HepG2 (cell line): ENCODE results near the gene SLC22A31. TPM values are rescaled to one million over a fixed set of nuclear protein-coding genes. Genes with fewer than 3 reads are reported as not detected.

Experiments
- ATAC-seq: fragments of 200-7000 bp; cut with Tn5 transposase; 3 replicates; pipeline ENCODE4 v1.9.1; 2020; ENCODE audit warnings: mild to moderate bottlenecking, moderate library complexity
- BruUV-seq: library from RNA; stranded (reverse); fragments of 400-500 nt; replicated peaks from 2 replicates; lab custom pipeline; 2021; lab: Mats Ljungman, UMichigan
- CTCF ChIA-PET: fragments of 300-600 bp; formaldehyde crosslinking; extraction: SDS; loops from one replicate; lab custom pipeline; 2021; ENCODE audit warnings: low total read pairs, inconsistent platforms, low intra/inter-chr PET ratio; lab: Yijun Ruan, JAX
- POLR2A ChIA-PET: fragments of 350-600 bp; sonication (Branson Sonifier 250); formaldehyde crosslinking; loops from one replicate; lab custom pipeline; 2020; ENCODE audit warnings: antibody characterized with exemption, inconsistent platforms; lab: Yijun Ruan, JAX
- DNase-seq: peaks from one replicate; pipeline ENCODE4 v3.0.0-alpha.2; 2015; ENCODE audit warnings: low spot score
- FAIRE-seq: peaks from 3 replicates; lab custom pipeline; 2011; peaks lifted over from hg19 to GRCh38; lab: Jason Lieb, UNC
- H2AFZ ChIP-seq: one replicate; pipeline ENCODE4 v1.6.1; 2011; ENCODE audit warnings: low read length, inconsistent platforms
- H3K27ac ChIP-seq: fragments of 300-600 bp; 3 replicates; pipeline ENCODE4 v1.8.0; 2011; ENCODE audit warnings: mixed run types, mild to moderate bottlenecking, mixed read lengths, low read length, inconsistent platforms; ENCODE audit not compliant: insufficient read depth; ENCODE audit errors: extremely low read length
- H3K27me3 ChIP-seq, 2 experiments: fragments of 200-600 bp in 1 of 2; 2 replicates in 1 of 2; 3 replicates in 1 of 2; pipeline versions ENCODE4 v1.6.0 to v1.8.0; 2011; ENCODE audit warnings: low read length in 2 of 2, mild to moderate bottlenecking in 2 of 2, moderate library complexity in 2 of 2, inconsistent platforms in 1 of 2; ENCODE audit not compliant: insufficient read depth in 2 of 2, control insufficient read depth in 1 of 2
- H3K36me3 ChIP-seq, 2 experiments: fragments of 200-600 bp in 1 of 2; replicated peaks in 1 of 2; 2 replicates in 1 of 2; 3 replicates in 1 of 2; pipeline versions ENCODE4 v1.5.1 to v1.8.0; 2011; ENCODE audit warnings: low read length in 2 of 2, inconsistent platforms in 1 of 2; ENCODE audit not compliant: insufficient read depth in 2 of 2, control insufficient read depth in 1 of 2
- H3K4me1 ChIP-seq: 2 replicates; pipeline ENCODE4 v1.5.1; 2012; ENCODE audit warnings: low read length, inconsistent platforms; ENCODE audit not compliant: insufficient read depth
- H3K4me2 ChIP-seq: 2 replicates; pipeline ENCODE4 v1.6.0; 2011; ENCODE audit warnings: low read depth, low read length, inconsistent platforms
- H3K4me3 ChIP-seq, 3 experiments: fragments of 200-600 bp in 1 of 3; sonication (generic), shearing (Covaris generic) in 1 of 3; replicated peaks in 1 of 3; 2 replicates each; pipeline ENCODE4 v1.5.1; 2011 to 2016; ENCODE audit warnings: low read length in 3 of 3, inconsistent platforms in 2 of 3, low read depth in 2 of 3, mild to moderate bottlenecking in 2 of 3, control low read depth in 1 of 3, mixed read lengths in 1 of 3; ENCODE audit not compliant: insufficient read depth in 1 of 3
- H3K79me2 ChIP-seq: one replicate; pipeline ENCODE4 v1.6.1; 2011; ENCODE audit warnings: low read length, inconsistent platforms; ENCODE audit not compliant: insufficient read depth
- H3K9ac ChIP-seq: 2 replicates; pipeline ENCODE4 v1.6.0; 2011; ENCODE audit warnings: mild to moderate bottlenecking, low read depth, low read length, inconsistent platforms; ENCODE audit not compliant: insufficient read depth
- H3K9me3 ChIP-seq: 2 replicates; pipeline ENCODE4 v1.5.1; 2012; ENCODE audit warnings: mild to moderate bottlenecking, low read length
- H4K20me1 ChIP-seq: 2 replicates; pipeline ENCODE4 v1.6.0; 2011; ENCODE audit warnings: inconsistent platforms, mild to moderate bottlenecking, low read length, moderate library complexity; ENCODE audit not compliant: insufficient read depth
- DZIP1 ChIP-seq: sonication (generic); formaldehyde crosslinking; IDR thresholded peaks from 2 replicates; pipeline ENCODE4 v1.5.0; 2020; ENCODE audit warnings: mild to moderate bottlenecking, missing genetic modification reagents
- FLYWCH1 ChIP-seq: sonication (generic); formaldehyde crosslinking; IDR thresholded peaks from 2 replicates; pipeline ENCODE4 v1.8.1; 2023; ENCODE audit warnings: mild to moderate bottlenecking, missing genetic modification reagents
- KMT2B ChIP-seq: IDR thresholded peaks from 2 replicates; pipeline ENCODE4 v1.6.1; 2016; ENCODE audit warnings: missing genetic modification reagents, missing compliant biosample characterization
- ZFAT ChIP-seq: sonication (generic); formaldehyde crosslinking; conservative IDR thresholded peaks from 2 replicates; pipeline ENCODE4 v1.8.1; 2023; ENCODE audit warnings: missing genetic modification reagents, inconsistent platforms
- WGBS: methylation state at CpG from one replicate; pipeline ENCODE4 v1.1.6; 2017; ENCODE audit warnings: low lambda C conversion rate; 5-methylcytosine and 5-hydroxymethylcytosine counted together
- in situ Hi-C: cut with HindIII; loops from 2 replicates; pipeline ENCODE4 v1.10.0; 2017; ENCODE audit warnings: low pct_unique_long_range_greater_than_20kb; ENCODE audit not compliant: extremely low pct_ligation_motif_present
- intact Hi-C: fragments of 100-400 bp; cut with micrococcal nuclease; formaldehyde crosslinking; loops from one replicate; pipeline ENCODE4 v1.10.0; 2022; ENCODE audit not compliant: unreplicated experiment
- polyA plus RNA-seq, 8 experiments: library from polyadenylated mRNA; depleted of rRNA in 3 of 8; stranded (reverse) in 7 of 8; unstranded in 1 of 8; fragments of >200 nt; fragmentation: Illumina TruSeq in 4 of 8; extraction: Trizol in 4 of 8; gene quantifications; 2 replicates each; pipeline versions ENCODE4 v1.2.1 to v1.2.3, GENCODE V29; 2011 to 2016; ENCODE audit warnings: low read depth in 4 of 8, missing spikeins in 1 of 8, mixed read lengths in 1 of 8; ENCODE audit not compliant: insufficient read depth in 1 of 8
- total RNA-seq, 5 experiments: library from RNA; depleted of rRNA; stranded (reverse); fragments of >200 nt; fragmentation: Illumina TruSeq; extraction: Trizol; gene quantifications; 2 replicates each; pipeline ENCODE4 v1.2.3, GENCODE V29; 2016; ENCODE audit warnings: low read depth in 1 of 5
- TF ChIP-seq, protein P1 (sequence below): sonication (generic); formaldehyde crosslinking; IDR thresholded peaks from 2 replicates; pipeline ENCODE4 v1.4.0; 2020; ENCODE audit warnings: mild to moderate bottlenecking, missing genetic modification reagents
- TF ChIP-seq, protein P2 (sequence below): sonication (generic); formaldehyde crosslinking; IDR thresholded peaks from 2 replicates; pipeline ENCODE4 v1.5.0; 2020; ENCODE audit warnings: missing genetic modification reagents, mild to moderate bottlenecking, borderline replicate concordance
- TF ChIP-seq, protein P3 (sequence below), 2 experiments: sonication (generic) in 1 of 2; formaldehyde crosslinking in 1 of 2; IDR thresholded peaks; 2 replicates each; pipeline versions ENCODE4 v1.4.0 to v1.6.1; 2016 to 2020; ENCODE audit warnings: borderline replicate concordance in 1 of 2, low read depth in 1 of 2, mild to moderate bottlenecking in 1 of 2, missing genetic modification reagents in 1 of 2

SLC22A31 gene
- total and polyA plus RNA-seq, 2 of the 13 experiments (the other 11 are each of a cell fraction or from before 2014, with no cell fraction given), result 67.3 to 83.3 TPM

GRCh38 chr16:89160977-89161701 is 39.2 kb downstream of the SLC22A31 start:
- Histone ChIP-seq H3K9me3 (no peaks in the 10 kb centered on the region), H3K27ac (no peak overlapping the region), H3K9ac (no peak overlapping the region), H3K4me3 (no peak overlapping the region), H3K4me1 (peaks cover 57% of the 10 kb centered on the region), H3K4me2 (no peak overlapping the region), H2AFZ (no peak overlapping the region), H3K36me3 (no peaks in the 10 kb centered on the region), H4K20me1 (no peaks in the 10 kb centered on the region; the same call in 1 of the 2 replicates), H3K79me2 (no peaks in the 10 kb centered on the region), H3K27me3 (peaks cover 26 to 78% of the 10 kb centered on the region in 2 experiments)
- ChIA-PET POLR2A (no interaction called here), CTCF (no interaction called here)
- WGBS, result 48% methylated on average over 25 of the region's 29 CpGs
- intact Hi-C loops, result no loop called here
- in situ Hi-C loops, result no loop called here
- no TSS peak for BruUV-seq
- DNase-seq (no peak), ATAC-seq (no peak), FAIRE-seq (no peak)
- no peak for TF ChIP-seq ZFAT (CRISPR knock-in tag)
- TF ChIP-seq, protein P1, sequence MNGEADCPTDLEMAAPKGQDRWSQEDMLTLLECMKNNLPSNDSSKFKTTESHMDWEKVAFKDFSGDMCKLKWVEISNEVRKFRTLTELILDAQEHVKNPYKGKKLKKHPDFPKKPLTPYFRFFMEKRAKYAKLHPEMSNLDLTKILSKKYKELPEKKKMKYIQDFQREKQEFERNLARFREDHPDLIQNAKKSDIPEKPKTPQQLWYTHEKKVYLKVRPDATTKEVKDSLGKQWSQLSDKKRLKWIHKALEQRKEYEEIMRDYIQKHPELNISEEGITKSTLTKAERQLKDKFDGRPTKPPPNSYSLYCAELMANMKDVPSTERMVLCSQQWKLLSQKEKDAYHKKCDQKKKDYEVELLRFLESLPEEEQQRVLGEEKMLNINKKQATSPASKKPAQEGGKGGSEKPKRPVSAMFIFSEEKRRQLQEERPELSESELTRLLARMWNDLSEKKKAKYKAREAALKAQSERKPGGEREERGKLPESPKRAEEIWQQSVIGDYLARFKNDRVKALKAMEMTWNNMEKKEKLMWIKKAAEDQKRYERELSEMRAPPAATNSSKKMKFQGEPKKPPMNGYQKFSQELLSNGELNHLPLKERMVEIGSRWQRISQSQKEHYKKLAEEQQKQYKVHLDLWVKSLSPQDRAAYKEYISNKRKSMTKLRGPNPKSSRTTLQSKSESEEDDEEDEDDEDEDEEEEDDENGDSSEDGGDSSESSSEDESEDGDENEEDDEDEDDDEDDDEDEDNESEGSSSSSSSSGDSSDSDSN (CRISPR knock-in tag), result no peak
- TF ChIP-seq, protein P2, sequence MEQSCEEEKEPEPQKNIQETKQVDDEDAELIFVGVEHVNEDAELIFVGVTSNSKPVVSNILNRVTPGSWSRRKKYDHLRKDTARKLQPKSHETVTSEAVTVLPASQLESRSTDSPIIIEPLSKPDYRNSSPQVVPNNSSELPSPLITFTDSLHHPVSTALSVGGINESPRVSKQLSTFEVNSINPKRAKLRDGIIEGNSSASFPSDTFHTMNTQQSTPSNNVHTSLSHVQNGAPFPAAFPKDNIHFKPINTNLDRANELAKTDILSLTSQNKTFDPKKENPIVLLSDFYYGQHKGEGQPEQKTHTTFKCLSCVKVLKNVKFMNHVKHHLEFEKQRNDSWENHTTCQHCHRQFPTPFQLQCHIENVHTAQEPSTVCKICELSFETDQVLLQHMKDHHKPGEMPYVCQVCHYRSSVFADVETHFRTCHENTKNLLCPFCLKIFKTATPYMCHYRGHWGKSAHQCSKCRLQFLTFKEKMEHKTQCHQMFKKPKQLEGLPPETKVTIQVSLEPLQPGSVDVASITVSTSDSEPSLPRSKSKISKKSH (CRISPR knock-in tag), result peak; percentile 38; the same call in 1 of the 2 replicates
- TF ChIP-seq, protein P3, sequence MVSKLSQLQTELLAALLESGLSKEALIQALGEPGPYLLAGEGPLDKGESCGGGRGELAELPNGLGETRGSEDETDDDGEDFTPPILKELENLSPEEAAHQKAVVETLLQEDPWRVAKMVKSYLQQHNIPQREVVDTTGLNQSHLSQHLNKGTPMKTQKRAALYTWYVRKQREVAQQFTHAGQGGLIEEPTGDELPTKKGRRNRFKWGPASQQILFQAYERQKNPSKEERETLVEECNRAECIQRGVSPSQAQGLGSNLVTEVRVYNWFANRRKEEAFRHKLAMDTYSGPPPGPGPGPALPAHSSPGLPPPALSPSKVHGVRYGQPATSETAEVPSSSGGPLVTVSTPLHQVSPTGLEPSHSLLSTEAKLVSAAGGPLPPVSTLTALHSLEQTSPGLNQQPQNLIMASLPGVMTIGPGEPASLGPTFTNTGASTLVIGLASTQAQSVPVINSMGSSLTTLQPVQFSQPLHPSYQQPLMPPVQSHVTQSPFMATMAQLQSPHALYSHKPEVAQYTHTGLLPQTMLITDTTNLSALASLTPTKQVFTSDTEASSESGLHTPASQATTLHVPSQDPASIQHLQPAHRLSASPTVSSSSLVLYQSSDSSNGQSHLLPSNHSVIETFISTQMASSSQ (IDR thresholded peaks at IDR 0.05; ENCODE audit: low read depth), result no peak
- TF ChIP-seq, protein P3 (CRISPR knock-in tag; IDR thresholded peaks at IDR 0.05; ENCODE audit: borderline replicate concordance), result no peak
- TF ChIP-seq KMT2B (CRISPR knock-in tag), result no peak
- no peak for TF ChIP-seq FLYWCH1 (CRISPR knock-in tag)
- peak; percentile 57; the same call in 1 of the 2 replicates for TF ChIP-seq DZIP1 (CRISPR knock-in tag)
